Measurements from ENCODE around the gene KPNA1.
"Not testable (repeated sequence)": the region's sequence is repeated elsewhere in the genome, so short reads cannot be mapped to it uniquely, and the experiment has no call there.

Gene KPNA1

DNA sequence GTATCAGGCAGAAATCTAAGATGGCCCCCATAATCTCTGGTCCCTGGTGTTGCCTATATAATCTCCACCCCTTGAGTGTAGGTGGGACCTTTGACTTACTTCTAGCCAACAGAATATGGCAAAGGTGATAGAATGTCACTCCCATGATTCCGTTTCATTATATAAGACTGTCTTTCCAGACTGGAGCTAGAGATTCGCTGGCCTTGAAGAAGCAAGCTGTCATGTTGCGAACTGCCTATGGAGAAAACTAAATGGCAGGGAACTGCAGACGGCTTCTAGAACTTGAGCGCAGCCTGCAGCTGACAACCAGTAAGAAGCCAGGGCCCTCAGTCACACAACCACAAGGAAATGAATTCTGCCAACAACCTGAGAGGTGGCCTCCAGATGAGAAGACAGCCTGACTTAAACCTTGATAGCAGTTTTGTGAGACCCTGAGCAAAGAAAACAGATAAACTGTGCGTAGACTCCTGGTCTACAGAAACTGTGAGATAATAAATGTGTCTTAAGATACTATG, 2.2 kb upstream of the KPNA1 start:
- peaks cover 13% of the 10 kb centered on the region for H3K4me1 ChIP-seq (ENCODE audit: insufficient read depth, low read length)
- H3K36me3 ChIP-seq (ENCODE audit: insufficient read depth, low read length) = no peaks in the 10 kb centered on the region
- no peaks in the 10 kb centered on the region for H3K27me3 ChIP-seq (ENCODE audit: control insufficient read depth in 1 of 2, insufficient read depth in 2 of 2, low read length in 2 of 2)
- no peak overlapping the region for H3K27ac ChIP-seq (ENCODE audit: low read depth, low read length)
- no peaks in the 10 kb centered on the region for H3K9me3 ChIP-seq (ENCODE audit: low read length)
- H3K9ac ChIP-seq (ENCODE audit: low read length) = no peak overlapping the region
- H3K4me3 ChIP-seq (ENCODE audit: low read depth in 1 of 2, low read length in 2 of 2) = no peak overlapping the region

GRCh38 chr3:122515870-122516269, 1.1 kb upstream of the KPNA1 start:
- H3K9me3 ChIP-seq (ENCODE audit: low read length) = no peaks in the 10 kb centered on the region
- H3K27me3 ChIP-seq (ENCODE audit: control insufficient read depth in 1 of 2, insufficient read depth in 2 of 2, low read length in 2 of 2) = no peaks in the 10 kb centered on the region
- H3K27ac ChIP-seq (ENCODE audit: low read depth, low read length) = no peak overlapping the region
- no peak overlapping the region for H3K4me3 ChIP-seq (ENCODE audit: low read depth in 1 of 2, low read length in 2 of 2)
- H3K9ac ChIP-seq (ENCODE audit: low read length) = no peak overlapping the region
- H3K36me3 ChIP-seq (ENCODE audit: insufficient read depth, low read length) = no peaks in the 10 kb centered on the region
- H3K4me1 ChIP-seq (ENCODE audit: insufficient read depth, low read length) = peaks cover 21% of the 10 kb centered on the region

GRCh38 chr3:122515020-122515468, 305 bp upstream of the KPNA1 start:
- peaks cover 21% of the 10 kb centered on the region for H3K4me1 ChIP-seq (ENCODE audit: insufficient read depth, low read length)
- H3K4me3 ChIP-seq (ENCODE audit: low read depth in 1 of 2, low read length in 2 of 2) = peak overlapping the region; percentile 70 to 92
- H3K36me3 ChIP-seq (ENCODE audit: insufficient read depth, low read length) = no peaks in the 10 kb centered on the region
- no peaks in the 10 kb centered on the region for H3K27me3 ChIP-seq (ENCODE audit: control insufficient read depth in 1 of 2, insufficient read depth in 2 of 2, low read length in 2 of 2)
- no peaks in the 10 kb centered on the region for H3K9me3 ChIP-seq (ENCODE audit: low read length)
- H3K27ac ChIP-seq (ENCODE audit: low read depth, low read length) = peak overlapping the region; percentile 95
- H3K9ac ChIP-seq (ENCODE audit: low read length) = peak overlapping the region; percentile 25

GRCh38 chr3:122513386-122514122, 1.2 kb downstream of the KPNA1 start:
- peak overlapping the region; percentile 70 to 92 for H3K4me3 ChIP-seq (ENCODE audit: low read depth in 1 of 2, low read length in 2 of 2)

DNA sequence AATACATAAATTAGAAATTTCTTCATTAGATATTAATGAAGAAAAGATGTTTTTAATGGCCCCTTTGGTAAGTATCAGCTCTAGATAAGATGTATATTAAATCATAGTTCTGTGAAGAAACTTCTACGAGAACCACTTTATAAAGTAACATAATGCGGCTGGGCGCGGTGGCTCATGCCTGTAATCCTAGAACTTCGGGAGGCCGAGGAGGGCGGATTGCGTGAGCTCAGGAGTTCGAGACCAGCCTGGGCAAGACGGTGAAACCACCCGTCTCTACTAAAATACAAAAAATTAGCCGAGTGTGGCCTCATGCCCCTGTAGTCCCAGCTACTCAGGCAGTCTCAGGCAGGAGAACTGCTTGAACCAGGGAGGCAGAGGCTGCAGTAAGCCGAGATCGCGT, 2.5 kb downstream of the KPNA1 start:
- Histone ChIP-seq H3K27me3 (ENCODE audit: control insufficient read depth in 1 of 2, insufficient read depth in 2 of 2, low read length in 2 of 2) (no peaks in the 10 kb centered on the region), H3K9me3 (ENCODE audit: low read length) (no peaks in the 10 kb centered on the region), H3K36me3 (ENCODE audit: insufficient read depth, low read length) (no peaks in the 10 kb centered on the region), H3K4me3 (ENCODE audit: low read depth in 1 of 2, low read length in 2 of 2) (no peak overlapping the region), H3K9ac (ENCODE audit: low read length) (no peak overlapping the region), H3K4me1 (ENCODE audit: insufficient read depth, low read length) (peaks cover 21% of the 10 kb centered on the region), H3K27ac (ENCODE audit: low read depth, low read length) (no peak overlapping the region)

More at GRCh38 chr3:122513386-122514122, 1.2 kb downstream of the KPNA1 start:
- H3K9me3 ChIP-seq (ENCODE audit: low read length) = no peaks in the 10 kb centered on the region
- H3K27me3 ChIP-seq (ENCODE audit: control insufficient read depth in 1 of 2, insufficient read depth in 2 of 2, low read length in 2 of 2) = no peaks in the 10 kb centered on the region
- H3K36me3 ChIP-seq (ENCODE audit: insufficient read depth, low read length) = no peaks in the 10 kb centered on the region
- H3K4me1 ChIP-seq (ENCODE audit: insufficient read depth, low read length) = peaks cover 21% of the 10 kb centered on the region
- H3K27ac ChIP-seq (ENCODE audit: low read depth, low read length) = peak overlapping the region; percentile 40
- peak overlapping the region; percentile 2 for H3K9ac ChIP-seq (ENCODE audit: low read length)

DNA sequence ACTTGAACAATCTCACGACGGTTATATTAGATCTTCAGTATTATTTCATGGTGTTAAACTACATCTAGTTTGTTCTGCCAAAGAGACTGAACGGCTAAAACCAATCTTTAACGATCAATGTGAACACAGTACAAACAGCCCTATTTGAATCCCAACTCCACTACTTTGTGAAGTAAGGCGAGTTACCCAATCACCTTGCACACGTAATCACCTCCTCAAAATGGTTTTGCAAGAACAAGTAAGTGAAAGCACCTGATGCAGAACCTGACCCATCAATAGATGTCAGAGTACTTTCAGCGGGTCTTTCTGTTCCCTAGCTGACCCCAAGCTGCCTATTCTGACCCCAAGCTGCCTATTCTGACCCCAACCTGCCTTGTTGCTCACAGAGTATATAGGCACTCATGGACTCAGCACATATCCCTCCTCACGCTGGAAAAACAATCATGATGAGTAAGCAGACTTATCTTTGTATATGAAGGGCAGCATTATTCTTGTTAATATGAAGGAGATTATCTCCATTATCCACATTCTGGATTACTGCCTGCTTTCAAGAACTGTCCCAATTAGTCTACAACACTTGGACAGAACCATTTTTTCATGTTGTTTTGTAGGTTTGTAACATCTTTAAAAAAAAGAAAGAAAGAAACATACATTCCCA, 3.7 kb downstream of the KPNA1 start:
- no peak overlapping the region for H3K9ac ChIP-seq (ENCODE audit: low read length)
- no peaks in the 10 kb centered on the region for H3K9me3 ChIP-seq (ENCODE audit: low read length)
- H3K27me3 ChIP-seq (ENCODE audit: control insufficient read depth in 1 of 2, insufficient read depth in 2 of 2, low read length in 2 of 2) = no peaks in the 10 kb centered on the region
- peaks cover 26% of the 10 kb centered on the region for H3K4me1 ChIP-seq (ENCODE audit: insufficient read depth, low read length)
- no peaks in the 10 kb centered on the region for H3K36me3 ChIP-seq (ENCODE audit: insufficient read depth, low read length)
- no peak overlapping the region for H3K27ac ChIP-seq (ENCODE audit: low read depth, low read length)
- H3K4me3 ChIP-seq (ENCODE audit: low read depth in 1 of 2, low read length in 2 of 2) = no peak overlapping the region

DNA sequence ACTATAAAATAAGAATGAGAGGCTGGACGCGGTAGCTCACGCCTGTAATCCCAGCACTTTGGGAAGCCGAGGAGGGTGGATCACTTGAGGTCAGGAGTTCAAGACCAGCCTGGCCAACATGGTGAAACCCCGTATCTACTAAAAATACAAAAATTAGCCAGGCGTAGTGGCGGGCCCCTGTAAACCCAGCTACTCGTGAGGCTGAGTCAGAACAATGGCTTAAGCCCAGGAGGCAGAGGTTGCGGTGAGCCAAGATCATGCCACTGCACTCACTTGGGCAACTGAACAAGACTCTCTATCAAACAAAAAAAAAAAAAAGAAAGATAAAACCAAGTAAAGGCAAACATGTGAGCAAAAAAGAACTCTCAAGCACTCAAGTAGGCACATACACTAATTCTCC, 5.8 kb downstream of the KPNA1 start:
- not testable (repeated sequence) for H3K27ac ChIP-seq (ENCODE audit: low read depth, low read length); H3K36me3 ChIP-seq (ENCODE audit: insufficient read depth, low read length); H3K27me3 ChIP-seq (ENCODE audit: control insufficient read depth in 1 of 2, insufficient read depth in 2 of 2, low read length in 2 of 2); H3K9ac ChIP-seq (ENCODE audit: low read length); H3K9me3 ChIP-seq (ENCODE audit: low read length); H3K4me3 ChIP-seq (ENCODE audit: low read depth in 1 of 2, low read length in 2 of 2)
- peaks cover 26% of the 10 kb centered on the region for H3K4me1 ChIP-seq (ENCODE audit: insufficient read depth, low read length)

- Histone ChIP-seq H3K27me3 (ENCODE audit: control insufficient read depth in 1 of 2, insufficient read depth in 2 of 2, low read length in 2 of 2) (no peaks in the 10 kb centered on the region), H3K9ac (ENCODE audit: low read length) (no peak overlapping the region), H3K36me3 (ENCODE audit: insufficient read depth, low read length) (no peaks in the 10 kb centered on the region), H3K9me3 (ENCODE audit: low read length) (no peaks in the 10 kb centered on the region), H3K4me1 (ENCODE audit: insufficient read depth, low read length) (peaks cover 26% of the 10 kb centered on the region), H3K27ac (ENCODE audit: low read depth, low read length) (no peak overlapping the region), H3K4me3 (ENCODE audit: low read depth in 1 of 2, low read length in 2 of 2) (no peak overlapping the region)
These were observed 6.4 kb downstream of the KPNA1 start for GRCh38 chr3:122508135-122508914.

DNA sequence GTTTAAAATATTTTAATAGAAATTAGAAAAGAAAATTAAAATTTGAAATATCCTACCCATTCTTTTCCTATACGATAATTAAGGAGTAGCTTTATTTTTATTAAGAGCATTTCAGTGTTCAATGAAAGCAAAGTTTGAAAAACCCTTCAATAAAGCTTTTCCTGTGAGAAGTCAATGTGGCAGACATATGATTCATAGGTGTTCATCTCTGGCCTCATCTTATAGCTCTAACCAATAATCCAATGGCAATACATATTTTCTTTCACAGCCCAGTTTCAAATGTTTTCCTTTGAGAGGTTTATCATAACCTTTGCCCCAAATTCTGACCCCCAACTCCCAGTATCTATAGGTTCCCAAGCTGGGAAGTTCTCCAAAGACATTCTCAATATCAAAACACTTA, 8.3 kb downstream of the KPNA1 start:
- H3K9ac ChIP-seq (ENCODE audit: low read length) = no peak overlapping the region
- H3K4me3 ChIP-seq (ENCODE audit: low read depth in 1 of 2, low read length in 2 of 2) = no peak overlapping the region
- no peak overlapping the region for H3K27ac ChIP-seq (ENCODE audit: low read depth, low read length)
- no peaks in the 10 kb centered on the region for H3K9me3 ChIP-seq (ENCODE audit: low read length)
- no peaks in the 10 kb centered on the region for H3K27me3 ChIP-seq (ENCODE audit: control insufficient read depth in 1 of 2, insufficient read depth in 2 of 2, low read length in 2 of 2)
- H3K36me3 ChIP-seq (ENCODE audit: insufficient read depth, low read length) = no peaks in the 10 kb centered on the region
- H3K4me1 ChIP-seq (ENCODE audit: insufficient read depth, low read length) = peaks cover 21% of the 10 kb centered on the region

DNA sequence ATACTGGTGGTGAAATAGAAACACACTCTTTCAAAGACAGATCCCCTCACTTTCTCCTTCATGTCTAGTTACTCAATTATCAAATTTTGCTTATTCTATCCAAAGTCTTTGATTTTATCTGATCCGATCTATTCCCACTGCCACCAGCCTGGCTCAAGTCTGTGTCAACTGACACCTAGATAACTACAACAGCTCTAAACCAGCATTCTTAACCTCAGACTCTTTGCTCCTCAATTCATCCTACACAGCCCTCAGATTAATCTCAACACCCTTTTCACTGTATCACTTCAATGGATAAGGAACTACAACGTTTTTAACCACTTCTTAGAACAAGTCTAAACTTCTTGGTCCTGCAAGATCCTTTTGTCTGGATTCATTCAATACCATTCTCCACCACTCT, 9.1 kb downstream of the KPNA1 start:
- H3K9me3 ChIP-seq (ENCODE audit: low read length) = no peaks in the 10 kb centered on the region
- H3K36me3 ChIP-seq (ENCODE audit: insufficient read depth, low read length) = no peaks in the 10 kb centered on the region
- no peak overlapping the region for H3K27ac ChIP-seq (ENCODE audit: low read depth, low read length)
- no peaks in the 10 kb centered on the region for H3K27me3 ChIP-seq (ENCODE audit: control insufficient read depth in 1 of 2, insufficient read depth in 2 of 2, low read length in 2 of 2)
- no peak overlapping the region for H3K9ac ChIP-seq (ENCODE audit: low read length)
- no peak overlapping the region for H3K4me3 ChIP-seq (ENCODE audit: low read depth in 1 of 2, low read length in 2 of 2)
- H3K4me1 ChIP-seq (ENCODE audit: insufficient read depth, low read length) = peaks cover 15% of the 10 kb centered on the region

DNA sequence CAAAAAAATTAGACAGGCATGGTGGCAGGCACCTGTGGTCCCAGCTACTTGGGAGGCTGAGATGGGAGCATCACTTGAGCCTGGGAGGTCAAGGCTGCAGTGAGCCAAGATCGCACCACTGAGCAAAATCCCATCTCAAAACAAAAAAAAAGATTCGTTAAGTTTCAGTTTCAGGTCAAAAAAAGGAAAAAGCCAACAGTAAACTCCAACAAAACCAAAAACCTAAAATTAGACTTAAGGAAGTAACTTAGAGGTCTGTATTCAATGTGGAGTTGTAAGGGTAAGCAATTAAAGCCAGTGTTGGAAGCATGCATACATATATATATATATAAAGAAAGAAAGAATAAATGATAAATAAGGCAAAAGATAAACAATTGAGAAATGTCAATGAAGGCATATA, 11.8 kb downstream of the KPNA1 start:
- Histone ChIP-seq H3K9ac (ENCODE audit: low read length) (no peak overlapping the region), H3K4me3 (ENCODE audit: low read depth in 1 of 2, low read length in 2 of 2) (no peak overlapping the region), H3K27me3 (ENCODE audit: control insufficient read depth in 1 of 2, insufficient read depth in 2 of 2, low read length in 2 of 2) (no peaks in the 10 kb centered on the region), H3K27ac (ENCODE audit: low read depth, low read length) (no peak overlapping the region), H3K9me3 (ENCODE audit: low read length) (no peaks in the 10 kb centered on the region), H3K36me3 (ENCODE audit: insufficient read depth, low read length) (no peaks in the 10 kb centered on the region), H3K4me1 (ENCODE audit: insufficient read depth, low read length) (peaks cover 15% of the 10 kb centered on the region)
